ENCODE data around the gene LYST.

The LYST gene

GRCh38 chr1:235875036-235875597 is 8.4 kb upstream of the LYST start:
- no peak for DNase-seq (ENCODE audit: low read depth)
- TF ChIP-seq, protein P1, sequence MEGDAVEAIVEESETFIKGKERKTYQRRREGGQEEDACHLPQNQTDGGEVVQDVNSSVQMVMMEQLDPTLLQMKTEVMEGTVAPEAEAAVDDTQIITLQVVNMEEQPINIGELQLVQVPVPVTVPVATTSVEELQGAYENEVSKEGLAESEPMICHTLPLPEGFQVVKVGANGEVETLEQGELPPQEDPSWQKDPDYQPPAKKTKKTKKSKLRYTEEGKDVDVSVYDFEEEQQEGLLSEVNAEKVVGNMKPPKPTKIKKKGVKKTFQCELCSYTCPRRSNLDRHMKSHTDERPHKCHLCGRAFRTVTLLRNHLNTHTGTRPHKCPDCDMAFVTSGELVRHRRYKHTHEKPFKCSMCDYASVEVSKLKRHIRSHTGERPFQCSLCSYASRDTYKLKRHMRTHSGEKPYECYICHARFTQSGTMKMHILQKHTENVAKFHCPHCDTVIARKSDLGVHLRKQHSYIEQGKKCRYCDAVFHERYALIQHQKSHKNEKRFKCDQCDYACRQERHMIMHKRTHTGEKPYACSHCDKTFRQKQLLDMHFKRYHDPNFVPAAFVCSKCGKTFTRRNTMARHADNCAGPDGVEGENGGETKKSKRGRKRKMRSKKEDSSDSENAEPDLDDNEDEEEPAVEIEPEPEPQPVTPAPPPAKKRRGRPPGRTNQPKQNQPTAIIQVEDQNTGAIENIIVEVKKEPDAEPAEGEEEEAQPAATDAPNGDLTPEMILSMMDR (IDR thresholded peaks at IDR 0.05; ENCODE audit: low read depth, low read length, missing control alignments): no peak
- H3K4me3 ChIP-seq (ENCODE audit: low read depth, low read length): no peak overlapping the region

DNA sequence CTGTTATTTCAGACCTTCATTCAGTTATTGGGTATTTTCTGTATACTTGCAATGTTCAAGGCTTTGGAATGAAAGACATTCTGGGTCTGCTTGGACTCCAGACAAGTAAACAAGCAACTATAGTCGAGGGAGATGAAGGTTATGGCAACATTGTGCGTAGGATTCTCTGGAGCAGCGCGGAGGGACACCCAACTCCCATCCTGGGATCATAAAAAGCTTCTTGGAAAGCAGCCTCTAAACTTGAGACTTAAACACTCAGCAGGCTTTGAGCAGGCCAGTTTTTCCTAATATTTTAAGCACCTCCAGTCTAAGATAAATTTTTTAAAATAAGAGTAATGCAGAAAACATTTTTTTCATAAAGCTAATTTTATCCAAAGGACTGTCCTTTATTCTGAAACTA is 7.6 kb upstream of the LYST start:
- TF ChIP-seq, protein P1 (IDR thresholded peaks at IDR 0.05; ENCODE audit: low read depth, low read length, missing control alignments): no peak
- H3K4me3 ChIP-seq (ENCODE audit: low read depth, low read length): no peak overlapping the region
- no peak for DNase-seq (ENCODE audit: low read depth)

- H3K4me3 ChIP-seq (ENCODE audit: low read depth, low read length): no peak overlapping the region
- TF ChIP-seq, protein P1 (IDR thresholded peaks at IDR 0.05; ENCODE audit: low read depth, low read length, missing control alignments): no peak
- DNase-seq (ENCODE audit: low read depth): no peak
These were observed 6.9 kb upstream of the LYST start for GRCh38 chr1:235873571-235873970.

GRCh38 chr1:235873045-235873444 is 6.3 kb upstream of the LYST start:
- TF ChIP-seq, protein P1 (IDR thresholded peaks at IDR 0.05; ENCODE audit: low read depth, low read length, missing control alignments): no peak
- DNase-seq (ENCODE audit: low read depth): no peak
- no peak overlapping the region for H3K4me3 ChIP-seq (ENCODE audit: low read depth, low read length)

GRCh38 chr1:235872270-235872669 is 5.6 kb upstream of the LYST start:
- TF ChIP-seq, protein P1 (IDR thresholded peaks at IDR 0.05; ENCODE audit: low read depth, low read length, missing control alignments): no peak
- H3K4me3 ChIP-seq (ENCODE audit: low read depth, low read length): no peak overlapping the region
- DNase-seq (ENCODE audit: low read depth): no peak

DNA sequence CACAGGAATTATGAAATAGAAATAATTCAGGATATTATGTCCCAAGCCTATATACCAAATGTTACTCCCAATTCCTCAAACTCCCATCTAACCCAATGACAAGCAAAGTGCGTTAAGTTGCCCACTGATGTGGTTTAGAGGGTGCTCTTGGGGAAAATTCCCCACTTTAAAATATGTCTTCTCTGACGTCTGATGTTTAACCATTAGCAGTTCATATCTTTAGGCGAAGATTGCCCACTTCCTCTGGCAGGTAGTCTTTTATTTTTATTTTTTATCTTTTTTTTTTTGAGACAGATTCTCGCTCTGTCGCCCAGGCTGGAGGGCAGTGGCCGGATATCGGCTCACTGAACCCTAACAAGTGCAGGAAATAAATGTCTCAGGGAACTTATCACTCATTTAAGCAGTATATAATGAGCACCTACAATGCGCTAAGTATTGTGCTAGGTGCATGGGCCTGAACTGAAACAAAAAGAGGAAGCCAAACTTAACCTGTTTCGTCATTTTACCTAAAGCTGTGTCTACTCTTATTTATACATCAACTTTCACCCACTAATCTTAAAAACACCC is 1.3 kb upstream of the LYST start:
- peak overlapping the region; percentile 33; the same call in 1 of the 2 replicates for H3K4me3 ChIP-seq (ENCODE audit: low read depth, low read length)
- TF ChIP-seq, protein P1 (IDR thresholded peaks at IDR 0.05; ENCODE audit: low read depth, low read length, missing control alignments): no peak
- no peak for DNase-seq (ENCODE audit: low read depth)
